Tibial nerve (tissue), 4 donors: Measurements from ENCODE around the gene C12orf54. TPM values are rescaled to one million over a fixed set of nuclear protein-coding genes. Genes with fewer than 3 reads are reported as not detected.
"Not testable (repeated sequence)": the region's sequence is repeated elsewhere in the genome, so short reads cannot be mapped to it uniquely, and the experiment has no call there.

Experiments used
- DNase-seq, 2 donors: peaks; one replicate each; pipeline ENCODE4 v3.0.0-alpha.2; 2019; ENCODE audit warnings: low spot score in 2 of 2
- H3K27ac ChIP-seq, 4 donors: fragments of 200-600 bp; sonication (generic) in 3 of 4; one replicate each; pipeline ENCODE4 v1.5.1; 2017 to 2019; ENCODE audit warnings: mild to moderate bottlenecking in 1 of 4
- H3K27me3 ChIP-seq, 2 donors: fragments of 200-600 bp; sonication (generic) in 1 of 2; one replicate each; pipeline versions ENCODE4 v1.5.1 to v1.6.0; 2017 to 2019
- H3K36me3 ChIP-seq, 3 donors: fragments of 200-600 bp; sonication (generic); one replicate each; pipeline ENCODE4 v1.5.1; 2018 to 2019
- H3K4me1 ChIP-seq, 4 donors: fragments of 200-600 bp; sonication (generic) in 3 of 4; one replicate each; pipeline ENCODE4 v1.5.1; 2017 to 2019
- H3K4me3 ChIP-seq, 4 donors: fragments of 200-600 bp; sonication (generic) in 3 of 4; one replicate each; pipeline ENCODE4 v1.5.1; 2017 to 2019; ENCODE audit warnings: mild to moderate bottlenecking in 1 of 4, moderate library complexity in 1 of 4
- H3K9me3 ChIP-seq, 4 donors: fragments of 200-600 bp; sonication (generic) in 3 of 4; one replicate each; pipeline ENCODE4 v1.5.1; 2017 to 2019
- EP300 ChIP-seq, 2 donors: sonication (generic); formaldehyde crosslinking; IDR thresholded peaks; one replicate each; pipeline ENCODE4 v1.6.1; 2017; ENCODE audit warnings: antibody characterized with exemption in 2 of 2, mild to moderate bottlenecking in 1 of 2
- POLR2A ChIP-seq, 2 donors: fragments of 450-650 bp; IDR thresholded peaks; one replicate each; pipeline ENCODE4 v1.6.1; 2017; ENCODE audit warnings: antibody characterized with exemption in 2 of 2, mild to moderate bottlenecking in 2 of 2, moderate library complexity in 2 of 2
- WGBS, 2 donors: methylation state at CpG; one replicate each; pipeline ENCODE4 v1.1.5; 2018; 5-methylcytosine and 5-hydroxymethylcytosine counted together
- total RNA-seq, 4 donors: library from RNA; depleted of rRNA; stranded (reverse); fragments of >200 nt; gene quantifications; one replicate each; pipeline ENCODE4 v1.1.0, GENCODE V29; 2016
- TF ChIP-seq, protein P1 (sequence below), 5 experiments: fragments of 200-600 bp in 3 of 5; fragments of 450-650 bp in 2 of 5; sonication (generic) in 3 of 5; IDR thresholded peaks; one replicate each; pipeline ENCODE4 v1.5.1; 2016 to 2019; ENCODE audit warnings: antibody characterized with exemption in 5 of 5, mild to moderate bottlenecking in 3 of 5, moderate library complexity in 2 of 5

Gene C12orf54
- total RNA-seq, 4 donors from 2014 or later = 1.3 TPM; not detected in 3

DNA sequence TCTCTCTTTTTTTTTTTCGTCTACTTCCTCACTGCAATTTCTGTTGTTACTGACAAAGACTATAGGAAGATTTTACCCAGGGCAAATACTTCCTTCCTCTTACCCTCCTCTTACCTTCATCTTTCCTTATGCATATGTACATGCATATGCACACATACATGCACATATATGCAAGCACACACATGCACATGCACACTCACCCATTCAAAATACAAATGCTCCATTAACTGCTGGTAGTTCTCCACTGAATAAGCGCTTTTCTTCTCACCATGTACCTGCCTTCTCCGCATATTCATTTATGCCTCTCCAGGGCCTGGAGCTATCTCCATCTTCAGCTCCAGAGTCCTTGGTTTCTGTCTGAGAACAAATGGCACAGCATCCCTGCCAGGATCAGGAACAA, 632 bp downstream of the C12orf54 start:
- no peak overlapping the region for H3K27ac ChIP-seq
- H3K27me3 ChIP-seq = no peaks in the 10 kb centered on the region
- no peak for DNase-seq
- 91 to 92% methylated on average over 3 of the region's 3 CpGs for WGBS, 2 donors
- no peaks in the 10 kb centered on the region for H3K4me1 ChIP-seq
- TF ChIP-seq POLR2A (IDR thresholded peaks at IDR 0.05) (no peak), EP300 (IDR thresholded peaks at IDR 0.05) (no peak)
- TF ChIP-seq, protein P1, sequence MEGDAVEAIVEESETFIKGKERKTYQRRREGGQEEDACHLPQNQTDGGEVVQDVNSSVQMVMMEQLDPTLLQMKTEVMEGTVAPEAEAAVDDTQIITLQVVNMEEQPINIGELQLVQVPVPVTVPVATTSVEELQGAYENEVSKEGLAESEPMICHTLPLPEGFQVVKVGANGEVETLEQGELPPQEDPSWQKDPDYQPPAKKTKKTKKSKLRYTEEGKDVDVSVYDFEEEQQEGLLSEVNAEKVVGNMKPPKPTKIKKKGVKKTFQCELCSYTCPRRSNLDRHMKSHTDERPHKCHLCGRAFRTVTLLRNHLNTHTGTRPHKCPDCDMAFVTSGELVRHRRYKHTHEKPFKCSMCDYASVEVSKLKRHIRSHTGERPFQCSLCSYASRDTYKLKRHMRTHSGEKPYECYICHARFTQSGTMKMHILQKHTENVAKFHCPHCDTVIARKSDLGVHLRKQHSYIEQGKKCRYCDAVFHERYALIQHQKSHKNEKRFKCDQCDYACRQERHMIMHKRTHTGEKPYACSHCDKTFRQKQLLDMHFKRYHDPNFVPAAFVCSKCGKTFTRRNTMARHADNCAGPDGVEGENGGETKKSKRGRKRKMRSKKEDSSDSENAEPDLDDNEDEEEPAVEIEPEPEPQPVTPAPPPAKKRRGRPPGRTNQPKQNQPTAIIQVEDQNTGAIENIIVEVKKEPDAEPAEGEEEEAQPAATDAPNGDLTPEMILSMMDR (IDR thresholded peaks at IDR 0.05) = no peak
- no peak overlapping the region for H3K4me3 ChIP-seq
- H3K36me3 ChIP-seq = no peaks in the 10 kb centered on the region
- H3K9me3 ChIP-seq = no peaks in the 10 kb centered on the region

DNA sequence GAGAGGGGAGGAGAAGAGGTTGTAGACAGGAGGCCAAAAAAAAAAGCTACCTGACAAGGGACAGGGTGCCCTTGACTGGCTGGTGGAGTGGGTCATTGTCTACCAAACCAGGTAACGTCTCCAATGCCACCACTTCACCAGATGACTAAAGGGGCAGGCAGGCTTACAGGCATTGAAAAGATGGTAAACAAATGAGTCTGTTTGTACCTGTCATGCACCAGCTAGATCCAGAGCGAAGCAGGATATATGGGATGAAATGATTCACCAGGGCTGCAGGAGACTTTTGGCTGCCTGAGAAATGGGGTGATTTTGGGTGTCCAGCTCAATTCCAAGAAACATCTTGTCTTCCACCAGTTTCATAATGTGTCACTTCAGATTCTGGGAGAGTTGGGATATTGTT, 4.0 kb downstream of the C12orf54 start:
- H3K4me3 ChIP-seq = no peak overlapping the region
- 79 to 92% methylated on average over 2 of the region's 2 CpGs for WGBS, 2 donors

DNA sequence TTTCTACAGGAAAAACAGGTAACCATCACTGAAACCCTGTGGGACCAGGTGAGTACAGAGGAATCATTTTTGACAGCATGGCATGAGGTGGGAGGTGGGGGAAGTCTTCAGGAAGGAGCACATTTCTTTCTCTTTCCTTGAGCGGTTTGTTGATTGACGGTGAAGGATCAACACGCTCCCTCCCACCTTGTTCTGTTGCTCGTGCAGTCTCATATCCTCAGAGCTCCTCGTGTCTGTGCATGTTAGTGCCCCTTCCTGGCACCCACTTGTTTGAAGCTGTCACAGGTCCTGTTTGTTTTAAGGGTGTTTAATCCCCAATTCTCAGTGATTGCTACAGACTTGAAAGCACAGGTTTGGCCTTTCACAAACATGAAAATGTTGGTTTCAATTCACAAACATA, 4.4 kb downstream of the C12orf54 start:
- H3K4me3 ChIP-seq = no peak overlapping the region
- H3K36me3 ChIP-seq = no peaks in the 10 kb centered on the region
- H3K27me3 ChIP-seq = no peaks in the 10 kb centered on the region
- WGBS, 2 donors = 76 to 82% methylated on average over 5 of the region's 5 CpGs
- no peak for DNase-seq
- no peaks in the 10 kb centered on the region for H3K9me3 ChIP-seq
- no peak overlapping the region for H3K27ac ChIP-seq
- TF ChIP-seq EP300 (IDR thresholded peaks at IDR 0.05) (no peak), POLR2A (IDR thresholded peaks at IDR 0.05) (no peak)
- TF ChIP-seq, protein P1 (IDR thresholded peaks at IDR 0.05) = no peak
- no peaks in the 10 kb centered on the region for H3K4me1 ChIP-seq

More for the DNA sequence above, 4.0 kb downstream of the C12orf54 start:
- H3K9me3 ChIP-seq = no peaks in the 10 kb centered on the region
- H3K27ac ChIP-seq = no peak overlapping the region
- no peaks in the 10 kb centered on the region for H3K36me3 ChIP-seq
- H3K4me1 ChIP-seq = no peaks in the 10 kb centered on the region
- no peaks in the 10 kb centered on the region for H3K27me3 ChIP-seq
- TF ChIP-seq, protein P1 (IDR thresholded peaks at IDR 0.05) = no peak
- TF ChIP-seq POLR2A (IDR thresholded peaks at IDR 0.05) (no peak), EP300 (IDR thresholded peaks at IDR 0.05) (no peak)
- no peak for DNase-seq

DNA sequence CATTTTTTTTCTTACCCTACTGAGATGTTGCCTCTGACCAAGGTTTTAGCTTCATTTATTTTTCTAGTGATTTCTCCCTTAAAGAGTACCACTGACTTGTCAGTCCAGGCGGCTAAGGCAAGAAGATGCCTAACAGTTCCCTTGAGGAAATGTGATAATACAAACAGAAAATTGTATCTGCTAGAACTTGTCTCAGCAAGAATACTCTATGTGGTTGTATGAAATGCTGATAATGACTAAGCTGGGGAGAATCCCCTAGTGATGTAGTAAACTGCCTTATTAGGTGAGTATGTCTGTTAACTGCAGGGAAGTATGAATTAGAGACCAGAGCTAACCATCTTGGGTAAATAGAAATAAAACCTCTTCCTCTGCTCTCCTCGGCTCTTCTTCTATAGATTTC, 6.7 kb downstream of the C12orf54 start:
- no peak for DNase-seq
- H3K27me3 ChIP-seq = no peaks in the 10 kb centered on the region
- H3K27ac ChIP-seq = no peak overlapping the region
- TF ChIP-seq, protein P1 (IDR thresholded peaks at IDR 0.05) = no peak
- no peak for TF ChIP-seq POLR2A (IDR thresholded peaks at IDR 0.05)
- no peak for TF ChIP-seq EP300 (IDR thresholded peaks at IDR 0.05)
- no peak overlapping the region for H3K4me3 ChIP-seq
- H3K36me3 ChIP-seq = no peaks in the 10 kb centered on the region
- WGBS, 2 donors = 77 to 78% methylated on average over 2 of the region's 2 CpGs
- H3K9me3 ChIP-seq = no peaks in the 10 kb centered on the region
- H3K4me1 ChIP-seq = no peaks in the 10 kb centered on the region

DNA sequence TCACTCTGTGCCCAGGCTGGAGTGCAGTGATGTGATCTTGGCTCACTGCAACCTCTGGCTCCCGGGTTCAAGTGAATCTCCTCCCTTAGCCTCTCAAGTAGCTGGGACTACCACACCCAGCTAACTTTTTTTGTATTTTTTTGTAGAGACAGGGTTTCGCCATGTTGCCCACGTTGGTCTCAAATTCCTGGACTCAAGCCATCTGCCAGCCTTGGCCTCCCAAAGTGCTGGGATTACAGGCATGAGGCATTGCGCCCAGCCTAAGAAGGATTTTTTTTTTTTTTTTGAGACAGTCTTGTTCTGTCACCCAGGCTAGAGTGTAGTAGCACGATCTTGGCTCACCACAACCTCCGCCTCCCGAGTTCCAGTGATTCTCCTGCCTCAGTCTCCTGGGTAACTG, 7.2 kb downstream of the C12orf54 start:
- 85 to 87% methylated on average over 7 of the region's 7 CpGs for WGBS, 2 donors
- H3K4me1 ChIP-seq, H3K9me3 ChIP-seq, DNase-seq, H3K27ac ChIP-seq, H3K27me3 ChIP-seq, H3K36me3 ChIP-seq, H3K4me3 ChIP-seq: not testable (repeated sequence)

DNA sequence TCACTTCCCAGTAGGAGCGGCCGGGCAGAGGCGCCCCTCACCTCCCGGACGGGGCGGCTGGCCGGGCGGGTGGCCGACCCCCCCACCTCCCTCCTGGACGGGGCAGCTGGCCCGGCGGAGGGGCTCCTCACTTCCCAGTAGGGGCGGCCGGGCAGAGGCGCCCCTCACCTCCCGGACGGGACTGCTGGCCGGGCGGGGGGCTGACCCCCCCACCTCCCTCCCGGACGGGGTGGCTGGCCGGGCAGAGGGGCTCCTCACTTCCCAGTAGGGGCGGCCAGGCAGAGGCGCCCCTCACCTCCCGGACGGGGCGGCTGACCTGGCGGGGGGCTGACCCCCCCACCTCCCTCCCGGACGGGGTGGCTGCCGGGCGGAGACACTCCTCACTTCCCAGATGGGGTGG, 18.0 kb downstream of the C12orf54 start:
- H3K4me3 ChIP-seq, H3K4me1 ChIP-seq, DNase-seq, H3K27ac ChIP-seq, H3K27me3 ChIP-seq: not testable (repeated sequence)
- Histone ChIP-seq H3K36me3 (peaks cover 0 to 12% (median 0%) of the 10 kb centered on the region in 3 donors), H3K9me3 (peaks cover 0 to 11% (median 0%) of the 10 kb centered on the region in 4 donors)
- WGBS, 2 donors = no CpG with 5 or more reads among the region's 32 CpGs

DNA sequence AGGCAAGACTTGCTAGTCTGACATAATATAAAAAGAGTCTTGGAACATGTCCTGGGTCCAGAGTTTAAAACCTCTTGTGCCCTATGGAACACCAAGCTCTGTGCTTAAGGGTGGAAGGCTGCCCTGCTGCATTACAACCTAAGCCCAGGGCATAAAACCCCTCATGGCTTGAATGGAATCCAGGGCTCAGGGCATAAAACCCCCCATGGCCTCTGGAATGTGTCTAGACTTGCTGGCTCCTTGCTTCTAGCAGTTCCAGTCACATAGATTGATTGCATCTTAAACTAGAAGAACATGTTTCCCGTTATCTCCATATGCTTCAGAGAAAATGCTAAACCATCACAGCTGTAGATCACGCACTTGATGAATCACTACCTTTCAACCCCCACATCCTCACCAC, 24.5 kb downstream of the C12orf54 start:
- H3K4me3 ChIP-seq, H3K9me3 ChIP-seq, H3K27me3 ChIP-seq, DNase-seq, H3K36me3 ChIP-seq, H3K4me1 ChIP-seq, H3K27ac ChIP-seq: not testable (repeated sequence)
- WGBS, 2 donors = 57 to 70% methylated on average over 2 of the region's 2 CpGs
